ENCODE measurements around the gene ETS2. TPM values are rescaled to one million over a fixed set of nuclear protein-coding genes. Genes with fewer than 3 reads are reported as not detected.

ETS2 gene
- total RNA-seq = 89.5 TPM

GRCh38 chr21:38805328-38806152 is at the start of gene ETS2:
TSS of gene ETS2 (plus strand) at chr21:38805929. CDS start at chr21:38810035, 4,106 bp downstream.
- peak; percentile 79 for ATAC-seq

- ATAC-seq = no peak
Measured at GRCh38 chr21:38756746-38757145, 49.0 kb upstream of the ETS2 start.

DNA sequence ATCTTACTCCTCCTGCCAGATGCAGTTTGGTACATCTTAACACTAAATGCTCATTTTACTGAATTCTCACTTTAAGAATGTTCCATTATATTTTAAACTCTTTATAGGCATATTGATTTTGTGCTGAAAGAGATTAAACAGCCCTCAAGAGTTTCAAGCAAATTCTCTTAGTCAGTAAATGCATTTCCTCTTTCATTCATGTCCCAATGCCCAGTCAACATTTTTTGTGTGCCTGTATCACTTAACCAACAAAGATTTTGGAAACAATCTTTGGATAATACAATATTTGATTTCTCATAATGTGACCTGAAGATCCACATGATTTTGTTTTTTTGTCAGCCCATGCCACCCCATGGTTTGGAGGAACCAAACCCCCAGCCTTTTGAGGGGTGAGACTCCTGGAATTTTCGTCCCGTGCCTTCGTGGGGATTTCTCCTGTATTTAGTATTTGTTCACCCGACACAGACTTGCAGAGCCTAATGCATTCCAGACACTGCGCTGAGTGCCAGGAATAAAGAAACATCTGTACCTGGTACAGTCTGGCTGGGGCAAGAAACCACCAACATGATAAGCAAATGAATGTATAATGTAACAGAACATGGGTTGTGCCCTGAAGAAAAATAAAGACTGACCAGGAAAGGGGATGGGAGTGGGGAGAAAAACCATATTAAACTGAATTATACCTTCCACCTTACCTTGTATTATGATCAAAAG is 47.1 kb upstream of the ETS2 start:
- ATAC-seq = no peak

DNA sequence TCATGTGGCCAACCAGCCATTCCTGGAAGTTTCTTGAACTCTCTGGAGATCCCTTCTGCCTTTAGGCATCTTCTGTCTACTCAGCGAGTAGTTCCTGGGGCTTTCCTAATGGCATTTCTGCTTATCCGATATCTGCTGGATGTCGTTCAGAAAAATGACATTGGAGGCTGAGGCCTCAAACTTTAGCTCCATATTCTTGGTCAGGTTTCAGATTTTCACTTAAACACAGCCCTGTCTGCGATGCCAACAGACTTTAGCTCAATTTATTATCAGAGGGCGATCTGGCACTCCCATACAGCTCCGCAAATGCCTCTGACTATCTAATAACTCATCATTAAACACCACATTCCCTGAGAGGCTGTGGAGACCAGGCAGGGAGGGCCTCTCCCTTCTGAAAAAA is 46.3 kb upstream of the ETS2 start:
- ATAC-seq = no peak

DNA sequence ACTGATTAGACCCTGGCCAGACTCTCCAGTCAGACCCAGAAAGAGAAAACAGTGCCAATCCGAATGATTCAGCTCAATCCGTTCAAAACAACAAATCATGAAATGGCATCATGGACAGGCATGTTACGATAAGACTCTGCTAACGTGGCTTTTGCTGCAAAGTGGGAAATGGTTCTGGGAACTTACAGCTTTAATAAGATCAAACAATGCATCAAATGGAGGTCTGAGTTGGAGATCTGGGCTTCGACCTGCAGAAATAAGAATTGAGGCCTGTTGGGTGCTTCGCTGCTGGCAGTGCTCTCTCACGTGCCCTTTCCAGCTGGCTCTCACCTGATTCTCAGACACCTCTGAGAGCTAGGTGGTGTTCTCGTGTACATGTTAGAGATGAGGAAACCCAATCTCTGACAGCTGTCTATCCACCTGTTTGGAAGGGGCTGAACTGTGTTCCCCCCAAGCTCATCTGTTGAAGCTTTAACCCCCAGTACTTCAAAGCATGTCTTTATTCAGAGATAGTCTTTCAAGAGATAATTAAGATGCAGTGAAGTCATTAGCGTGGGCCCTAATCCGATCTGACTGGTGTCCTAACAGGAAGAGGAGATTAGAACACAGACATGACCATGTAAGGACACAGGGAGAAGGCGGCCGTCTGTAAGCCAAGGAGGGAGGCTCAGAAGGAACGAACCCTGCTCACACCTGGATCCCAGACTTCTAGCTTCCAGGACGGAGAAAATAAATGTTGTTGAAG is 45.5 kb upstream of the ETS2 start:
- ATAC-seq = no peak

- no peak for ATAC-seq
Measured at GRCh38 chr21:38760762-38761155, 45.0 kb upstream of the ETS2 start.

DNA sequence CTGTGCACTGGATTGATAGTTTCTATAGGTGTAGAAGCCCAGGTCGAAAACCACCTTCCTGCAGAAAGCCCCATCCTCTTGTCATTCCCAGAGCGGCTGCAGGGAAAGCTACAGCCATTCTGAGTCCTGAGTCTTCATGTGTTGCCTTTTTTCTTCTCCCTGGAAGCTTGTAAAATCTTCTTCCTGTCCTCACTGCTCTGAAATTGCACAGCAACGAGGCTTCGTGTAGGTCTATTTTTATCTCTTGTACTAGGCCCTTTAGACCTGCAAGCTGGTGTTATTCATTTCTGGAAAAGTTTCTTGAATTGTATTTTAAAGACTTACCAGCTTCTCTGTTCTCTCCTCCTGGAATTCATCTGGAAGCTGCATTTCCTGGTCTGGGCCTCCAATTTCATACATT is 44.2 kb upstream of the ETS2 start:
- ATAC-seq = no peak

GRCh38 chr21:38765056-38765455 is 40.7 kb upstream of the ETS2 start:
- no peak for ATAC-seq

GRCh38 chr21:38766987-38767722 is 38.6 kb upstream of the ETS2 start:
- peak; percentile 68 for ATAC-seq

GRCh38 chr21:38768471-38769063 is 37.2 kb upstream of the ETS2 start:
- peak; percentile 45 for ATAC-seq

- ATAC-seq = no peak
Measured at GRCh38 chr21:38769191-38769780, 36.4 kb upstream of the ETS2 start.

DNA sequence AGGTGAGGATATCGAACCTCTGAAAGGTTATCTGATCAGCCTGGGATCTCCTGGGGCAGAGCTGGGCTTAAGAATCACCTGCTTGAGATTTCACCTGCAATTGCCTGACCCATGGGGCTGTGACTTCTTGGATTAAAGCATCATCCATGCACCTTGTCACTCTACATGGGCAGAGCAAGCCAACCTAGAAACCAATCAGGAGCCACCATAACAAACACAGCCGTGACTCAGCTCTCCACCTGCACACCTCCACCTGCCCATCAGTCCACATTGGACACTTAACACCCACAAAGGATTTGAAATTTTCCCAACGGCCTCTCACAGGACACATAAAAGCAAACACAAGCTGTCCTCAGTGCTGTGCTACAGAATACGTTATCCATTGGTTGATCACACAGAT is 35.1 kb upstream of the ETS2 start:
- no peak for ATAC-seq

- no peak for ATAC-seq
Measured at GRCh38 chr21:38771536-38771935, 34.2 kb upstream of the ETS2 start.

GRCh38 chr21:38772646-38773045 is 33.1 kb upstream of the ETS2 start:
- ATAC-seq = no peak

DNA sequence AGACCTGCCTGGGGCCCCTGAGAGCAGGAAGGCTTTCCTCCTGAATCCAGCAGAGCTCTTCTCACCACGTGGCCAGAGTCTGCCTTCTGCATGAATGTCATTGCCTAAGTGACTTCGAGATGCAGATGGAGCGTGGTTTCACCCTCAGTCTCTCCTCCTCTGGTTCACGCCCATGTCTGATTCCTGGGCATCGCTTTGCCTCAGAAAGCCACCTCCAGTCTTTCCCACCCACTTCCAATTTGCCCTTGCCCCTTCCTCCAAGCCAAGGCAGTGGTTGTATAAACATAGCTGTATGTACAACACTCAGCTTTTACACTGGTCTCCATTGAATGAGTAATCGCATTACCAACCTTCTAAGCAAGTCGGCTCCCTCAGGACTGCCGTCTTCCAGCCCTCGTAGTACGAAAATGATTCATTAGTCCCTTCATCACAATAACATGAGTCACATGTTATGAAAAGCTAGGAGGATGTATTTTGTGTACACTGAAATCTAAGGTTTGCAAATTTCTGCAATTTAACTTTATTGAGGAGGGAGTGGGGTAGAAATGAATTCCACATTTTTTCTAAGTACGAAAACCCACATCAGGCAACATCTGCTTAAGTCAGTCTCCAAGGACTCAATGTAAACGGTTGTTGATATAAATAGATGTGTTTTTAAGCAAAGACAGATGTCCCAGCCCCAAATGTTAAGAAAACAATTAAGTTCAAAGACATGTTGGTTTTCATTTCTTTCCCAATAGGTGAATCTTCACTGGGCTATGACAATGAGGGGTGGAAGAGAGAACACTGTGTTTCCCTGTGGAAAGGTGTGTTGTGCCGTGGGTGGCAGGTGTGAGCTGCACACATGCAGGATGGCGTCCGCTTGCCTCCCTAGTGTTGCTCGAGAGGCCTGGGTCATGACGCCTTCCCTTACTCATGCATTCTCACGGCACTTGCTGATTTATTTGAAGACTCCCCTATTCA is 32.3 kb upstream of the ETS2 start:
- ATAC-seq = peak; percentile 87

DNA sequence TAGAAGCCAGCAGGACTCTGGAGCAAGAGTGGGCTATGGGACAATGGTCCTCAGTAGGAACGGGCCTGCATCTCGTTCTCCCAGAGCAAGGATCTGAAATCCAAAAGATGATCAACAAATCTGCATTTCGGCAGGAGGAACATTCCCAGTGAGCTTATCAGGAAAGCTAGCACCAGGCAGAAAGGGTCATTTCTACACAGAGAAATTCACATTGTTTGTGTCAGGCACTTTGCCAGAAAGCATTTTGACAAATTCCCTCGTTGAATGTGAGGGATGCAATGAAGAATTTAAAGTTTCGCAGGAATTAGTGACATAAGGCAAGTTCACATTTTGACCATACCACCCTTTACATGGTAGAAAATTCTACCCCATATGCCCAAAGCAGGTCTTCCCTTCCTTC is 31.6 kb upstream of the ETS2 start:
- ATAC-seq = no peak

GRCh38 chr21:38774586-38775285 is 31.0 kb upstream of the ETS2 start:
- ATAC-seq = no peak

GRCh38 chr21:38775733-38776132 is 30.0 kb upstream of the ETS2 start:
- ATAC-seq = no peak

GRCh38 chr21:38777015-38777414 is 28.7 kb upstream of the ETS2 start:
- ATAC-seq = no peak

DNA sequence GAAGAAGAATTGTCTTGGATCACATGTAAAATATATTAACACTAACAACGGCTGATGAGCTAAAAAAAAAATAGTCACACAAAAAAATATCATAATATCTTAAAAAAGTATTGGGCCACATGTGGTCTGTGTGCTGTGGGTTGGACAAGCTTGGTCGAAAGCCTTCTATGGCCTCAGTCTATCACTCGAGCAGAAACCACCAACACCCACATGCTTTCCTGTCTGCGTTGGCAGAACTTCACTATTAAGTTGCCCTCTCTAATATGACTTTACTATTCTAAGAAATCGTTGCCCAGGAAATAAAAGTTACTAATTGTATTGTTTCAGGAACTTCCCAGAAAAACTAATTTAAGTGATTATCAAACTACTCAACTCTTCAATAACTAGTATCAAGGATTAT is 28.2 kb upstream of the ETS2 start:
- no peak for ATAC-seq

Data from esophagus mucosa (tissue), 1 donor.